ENCODE data around the gene AP1AR.
"Not testable (repeated sequence)": the region's sequence is repeated elsewhere in the genome, so short reads cannot be mapped to it uniquely, and the experiment has no call there.

The AP1AR gene

GRCh38 chr4:112270051-112270450 is 38.5 kb downstream of the AP1AR start:
- peaks cover 11% of the 10 kb centered on the region for H3K4me1 ChIP-seq (ENCODE audit: control insufficient read depth, insufficient read depth, low read length)
- H3K27me3 ChIP-seq (ENCODE audit: control insufficient read depth, insufficient read depth, low read length) = no peaks in the 10 kb centered on the region
- no peaks in the 10 kb centered on the region for H3K36me3 ChIP-seq (ENCODE audit: control insufficient read depth, insufficient read depth, low read length)
- no peak overlapping the region for H3K4me3 ChIP-seq (ENCODE audit: low read depth, low read length)
- peaks cover 5% of the 10 kb centered on the region for H3K9me3 ChIP-seq (ENCODE audit: control insufficient read depth, insufficient read depth, low read length)
- H3K9ac ChIP-seq (ENCODE audit: low read depth, low read length) = no peak overlapping the region

GRCh38 chr4:112270640-112271421 is 39.2 kb downstream of the AP1AR start:
- Histone ChIP-seq H3K4me3 (ENCODE audit: low read depth, low read length) (no peak overlapping the region), H3K9ac (ENCODE audit: low read depth, low read length) (no peak overlapping the region), H3K36me3 (ENCODE audit: control insufficient read depth, insufficient read depth, low read length) (no peaks in the 10 kb centered on the region), H3K27me3 (ENCODE audit: control insufficient read depth, insufficient read depth, low read length) (no peaks in the 10 kb centered on the region), H3K4me1 (ENCODE audit: control insufficient read depth, insufficient read depth, low read length) (peaks cover 11% of the 10 kb centered on the region), H3K9me3 (ENCODE audit: control insufficient read depth, insufficient read depth, low read length) (peaks cover 5% of the 10 kb centered on the region)

GRCh38 chr4:112272292-112272691 is 40.7 kb downstream of the AP1AR start:
- H3K4me3 ChIP-seq (ENCODE audit: low read depth, low read length) = no peak overlapping the region
- H3K9me3 ChIP-seq (ENCODE audit: control insufficient read depth, insufficient read depth, low read length) = peaks cover 5% of the 10 kb centered on the region
- no peak overlapping the region for H3K9ac ChIP-seq (ENCODE audit: low read depth, low read length)
- H3K4me1 ChIP-seq (ENCODE audit: control insufficient read depth, insufficient read depth, low read length) = peaks cover 11% of the 10 kb centered on the region
- H3K36me3 ChIP-seq (ENCODE audit: control insufficient read depth, insufficient read depth, low read length) = no peaks in the 10 kb centered on the region
- H3K27me3 ChIP-seq (ENCODE audit: control insufficient read depth, insufficient read depth, low read length) = no peaks in the 10 kb centered on the region

- H3K9ac ChIP-seq (ENCODE audit: low read depth, low read length) = no peak overlapping the region
- H3K27me3 ChIP-seq (ENCODE audit: control insufficient read depth, insufficient read depth, low read length) = no peaks in the 10 kb centered on the region
- no peaks in the 10 kb centered on the region for H3K36me3 ChIP-seq (ENCODE audit: control insufficient read depth, insufficient read depth, low read length)
- peaks cover 5% of the 10 kb centered on the region for H3K9me3 ChIP-seq (ENCODE audit: control insufficient read depth, insufficient read depth, low read length)
- no peak overlapping the region for H3K4me3 ChIP-seq (ENCODE audit: low read depth, low read length)
- peaks cover 11% of the 10 kb centered on the region for H3K4me1 ChIP-seq (ENCODE audit: control insufficient read depth, insufficient read depth, low read length)
Observed at GRCh38 chr4:112274959-112275358, 43.4 kb downstream of the AP1AR start.

- no peaks in the 10 kb centered on the region for H3K36me3 ChIP-seq (ENCODE audit: control insufficient read depth, insufficient read depth, low read length)
- no peaks in the 10 kb centered on the region for H3K27me3 ChIP-seq (ENCODE audit: control insufficient read depth, insufficient read depth, low read length)
Observed at GRCh38 chr4:112276113-112276512, 44.5 kb downstream of the AP1AR start.

GRCh38 chr4:112277220-112277619 is 45.6 kb downstream of the AP1AR start:
- Histone ChIP-seq H3K27me3 (ENCODE audit: control insufficient read depth, insufficient read depth, low read length) (no peaks in the 10 kb centered on the region), H3K9ac (ENCODE audit: low read depth, low read length) (no peak overlapping the region)

More at GRCh38 chr4:112276113-112276512, 44.5 kb downstream of the AP1AR start:
- Histone ChIP-seq H3K4me3 (ENCODE audit: low read depth, low read length) (no peak overlapping the region), H3K4me1 (ENCODE audit: control insufficient read depth, insufficient read depth, low read length) (peaks cover 6% of the 10 kb centered on the region), H3K9me3 (ENCODE audit: control insufficient read depth, insufficient read depth, low read length) (peaks cover 5% of the 10 kb centered on the region), H3K9ac (ENCODE audit: low read depth, low read length) (no peak overlapping the region)

GRCh38 chr4:112277705-112278448 is 46.3 kb downstream of the AP1AR start:
- H3K36me3 ChIP-seq (ENCODE audit: control insufficient read depth, insufficient read depth, low read length) = no peaks in the 10 kb centered on the region
- H3K4me3 ChIP-seq (ENCODE audit: low read depth, low read length) = no peak overlapping the region
- peaks cover 1% of the 10 kb centered on the region for H3K27me3 ChIP-seq (ENCODE audit: control insufficient read depth, insufficient read depth, low read length)

More at GRCh38 chr4:112277220-112277619, 45.6 kb downstream of the AP1AR start:
- Histone ChIP-seq H3K4me1 (ENCODE audit: control insufficient read depth, insufficient read depth, low read length) (no peaks in the 10 kb centered on the region), H3K4me3 (ENCODE audit: low read depth, low read length) (no peak overlapping the region), H3K36me3 (ENCODE audit: control insufficient read depth, insufficient read depth, low read length) (no peaks in the 10 kb centered on the region), H3K9me3 (ENCODE audit: control insufficient read depth, insufficient read depth, low read length) (peaks cover 4% of the 10 kb centered on the region)

GRCh38 chr4:112279025-112279881 is 47.7 kb downstream of the AP1AR start:
- H3K4me1 ChIP-seq (ENCODE audit: control insufficient read depth, insufficient read depth, low read length) = no peaks in the 10 kb centered on the region
- H3K9ac ChIP-seq (ENCODE audit: low read depth, low read length) = no peak overlapping the region
- H3K4me3 ChIP-seq (ENCODE audit: low read depth, low read length) = no peak overlapping the region
- peaks cover 12% of the 10 kb centered on the region for H3K27me3 ChIP-seq (ENCODE audit: control insufficient read depth, insufficient read depth, low read length)
- no peaks in the 10 kb centered on the region for H3K36me3 ChIP-seq (ENCODE audit: control insufficient read depth, insufficient read depth, low read length)
- no peaks in the 10 kb centered on the region for H3K9me3 ChIP-seq (ENCODE audit: control insufficient read depth, insufficient read depth, low read length)

More at GRCh38 chr4:112277705-112278448, 46.3 kb downstream of the AP1AR start:
- no peaks in the 10 kb centered on the region for H3K9me3 ChIP-seq (ENCODE audit: control insufficient read depth, insufficient read depth, low read length)
- no peak overlapping the region for H3K9ac ChIP-seq (ENCODE audit: low read depth, low read length)
- H3K4me1 ChIP-seq (ENCODE audit: control insufficient read depth, insufficient read depth, low read length) = no peaks in the 10 kb centered on the region

GRCh38 chr4:112279882-112280315 is 48.3 kb downstream of the AP1AR start:
- peaks cover 17% of the 10 kb centered on the region for H3K27me3 ChIP-seq (ENCODE audit: control insufficient read depth, insufficient read depth, low read length)
- H3K4me3 ChIP-seq (ENCODE audit: low read depth, low read length) = no peak overlapping the region
- H3K9ac ChIP-seq (ENCODE audit: low read depth, low read length) = no peak overlapping the region
- H3K36me3 ChIP-seq (ENCODE audit: control insufficient read depth, insufficient read depth, low read length) = no peaks in the 10 kb centered on the region
- no peaks in the 10 kb centered on the region for H3K4me1 ChIP-seq (ENCODE audit: control insufficient read depth, insufficient read depth, low read length)
- no peaks in the 10 kb centered on the region for H3K9me3 ChIP-seq (ENCODE audit: control insufficient read depth, insufficient read depth, low read length)

GRCh38 chr4:112280386-112281056 is 48.9 kb downstream of the AP1AR start:
- H3K9ac ChIP-seq (ENCODE audit: low read depth, low read length) = no peak overlapping the region
- H3K36me3 ChIP-seq (ENCODE audit: control insufficient read depth, insufficient read depth, low read length) = no peaks in the 10 kb centered on the region
- H3K4me3 ChIP-seq (ENCODE audit: low read depth, low read length) = no peak overlapping the region
- H3K27me3 ChIP-seq (ENCODE audit: control insufficient read depth, insufficient read depth, low read length) = peaks cover 22% of the 10 kb centered on the region
- no peaks in the 10 kb centered on the region for H3K4me1 ChIP-seq (ENCODE audit: control insufficient read depth, insufficient read depth, low read length)
- H3K9me3 ChIP-seq (ENCODE audit: control insufficient read depth, insufficient read depth, low read length) = no peaks in the 10 kb centered on the region

GRCh38 chr4:112281895-112282398 is 50.4 kb downstream of the AP1AR start:
- not testable (repeated sequence) for H3K4me1 ChIP-seq (ENCODE audit: control insufficient read depth, insufficient read depth, low read length); H3K9ac ChIP-seq (ENCODE audit: low read depth, low read length); H3K36me3 ChIP-seq (ENCODE audit: control insufficient read depth, insufficient read depth, low read length)

More at GRCh38 chr4:112281895-112282398, 50.4 kb downstream of the AP1AR start:
- not testable (repeated sequence) for H3K9me3 ChIP-seq (ENCODE audit: control insufficient read depth, insufficient read depth, low read length); H3K4me3 ChIP-seq (ENCODE audit: low read depth, low read length)
- peaks cover 30% of the 10 kb centered on the region for H3K27me3 ChIP-seq (ENCODE audit: control insufficient read depth, insufficient read depth, low read length)

All from iPS-15b (cell line).